HG02981 (cell line): ENCODE measurements around the gene LIF.
"Not testable (repeated sequence)": the region's sequence is repeated elsewhere in the genome, so short reads cannot be mapped to it uniquely, and the experiment has no call there.

Experiments used
- ATAC-seq: cut with Tn5 transposase; IDR thresholded peaks from one replicate; pipeline ENCODE4 v1.9.1; 2021; ENCODE audit warnings: mild to moderate bottlenecking, moderate library complexity; ENCODE audit not compliant: unreplicated experiment

LIF gene

GRCh38 chr22:30245181-30245984 lies 1.2 kb downstream of the LIF start:
- ATAC-seq = no peak

GRCh38 chr22:30244641-30245040 lies 1.9 kb downstream of the LIF start:
- no peak for ATAC-seq

- no peak for ATAC-seq
These were observed 2.5 kb downstream of the LIF start for GRCh38 chr22:30244066-30244465.

GRCh38 chr22:30243661-30244060 lies 2.9 kb downstream of the LIF start:
- ATAC-seq = no peak

- ATAC-seq = no peak
These were observed 4.8 kb downstream of the LIF start for GRCh38 chr22:30241576-30242371.

GRCh38 chr22:30240541-30241417 lies 5.8 kb downstream of the LIF start:
- no peak for ATAC-seq

GRCh38 chr22:30239488-30240405 lies 6.8 kb downstream of the LIF start:
- ATAC-seq = no peak

- no peak for ATAC-seq
These were observed 7.7 kb downstream of the LIF start for GRCh38 chr22:30238661-30239487.

- no peak for ATAC-seq
These were observed 8.4 kb downstream of the LIF start for GRCh38 chr22:30238136-30238535.

- no peak for ATAC-seq
These were observed 9.7 kb downstream of the LIF start for GRCh38 chr22:30236875-30237274.

GRCh38 chr22:30235687-30236170 lies 10.8 kb downstream of the LIF start:
- no peak for ATAC-seq

GRCh38 chr22:30234786-30235470 lies 11.6 kb downstream of the LIF start:
- no peak for ATAC-seq

GRCh38 chr22:30234325-30234724 lies 12.2 kb downstream of the LIF start:
- ATAC-seq = not testable (repeated sequence)

- ATAC-seq = no peak
These were observed 13.0 kb downstream of the LIF start for GRCh38 chr22:30233582-30233981.

GRCh38 chr22:30232716-30233218 lies 13.8 kb downstream of the LIF start:
- no peak for ATAC-seq

- ATAC-seq = no peak
These were observed 15.6 kb downstream of the LIF start for GRCh38 chr22:30230787-30231461.

GRCh38 chr22:30230330-30230729 lies 16.2 kb downstream of the LIF start:
- ATAC-seq = no peak
